Dermis microvascular lymphatic vessel endothelial cell (primary cell): ENCODE results near the gene MAN2A2. TPM values are rescaled to one million over a fixed set of nuclear protein-coding genes. Genes with fewer than 3 reads are reported as not detected.

Source experiments
- DNase-seq, 2 donors: peaks; one replicate each; pipeline versions ENCODE4 v3.0.0 to v3.0.0-alpha.2; 2010; ENCODE audit warnings: low read depth in 2 of 2
- total RNA-seq: library from RNA; depleted of rRNA; stranded (reverse); fragments of >200 nt; gene quantifications from 2 replicates; pipeline ENCODE4 v1.2.1, GENCODE V29; 2014

MAN2A2 gene
- 13.6 and 24.4 TPM in 2 replicates for total RNA-seq

- DNase-seq: peak in 1 of 2 donors; percentile 53
Observed at GRCh38 chr15:90902840-90903732, at the start of gene MAN2A2. MAN2A2 (plus strand) TSS chr15:90903302; CDS start chr15:90904208, 906 bp downstream.

- DNase-seq: no peak
Observed at GRCh38 chr15:90855139-90855538, 48.0 kb upstream of the MAN2A2 start.

- no peak for DNase-seq
Observed at GRCh38 chr15:90857337-90857736, 45.8 kb upstream of the MAN2A2 start.

GRCh38 chr15:90857883-90858443 lies 45.1 kb upstream of the MAN2A2 start:
- DNase-seq: no peak

GRCh38 chr15:90859234-90860131 lies 43.6 kb upstream of the MAN2A2 start:
- DNase-seq: no peak

- DNase-seq: no peak
Observed at GRCh38 chr15:90860450-90860849, 42.7 kb upstream of the MAN2A2 start.

- DNase-seq: no peak
Observed at GRCh38 chr15:90860942-90861675, 42.0 kb upstream of the MAN2A2 start.

- no peak for DNase-seq
Observed at GRCh38 chr15:90862487-90862886, 40.6 kb upstream of the MAN2A2 start.

GRCh38 chr15:90862964-90863778 lies 39.9 kb upstream of the MAN2A2 start:
- no peak for DNase-seq

- DNase-seq: no peak
Observed at GRCh38 chr15:90863987-90864386, 39.1 kb upstream of the MAN2A2 start.

GRCh38 chr15:90864507-90864906 lies 38.6 kb upstream of the MAN2A2 start:
- DNase-seq: no peak

- no peak for DNase-seq
Observed at GRCh38 chr15:90865702-90866101, 37.4 kb upstream of the MAN2A2 start.

- DNase-seq: no peak
Observed at GRCh38 chr15:90866161-90866715, 36.9 kb upstream of the MAN2A2 start.

- DNase-seq: no peak
Observed at GRCh38 chr15:90866800-90867199, 36.3 kb upstream of the MAN2A2 start.

- DNase-seq: no peak
Observed at GRCh38 chr15:90868261-90868689, 34.8 kb upstream of the MAN2A2 start, which contains the start of gene FURIN. FURIN (plus strand) TSS chr15:90868588; CDS start chr15:90875741, 7,153 bp downstream.

GRCh38 chr15:90869140-90869541 lies 34.0 kb upstream of the MAN2A2 start:
- no peak for DNase-seq

GRCh38 chr15:90869601-90870353 lies 33.3 kb upstream of the MAN2A2 start:
- peak; percentile 29 to 96 for DNase-seq

- DNase-seq: peak in 1 of 2 donors; percentile 47
Observed at GRCh38 chr15:90870354-90871138, 32.6 kb upstream of the MAN2A2 start.
